HCT116 (cell line): Measurements from ENCODE around the gene C12orf43.

ENCODE experiments used
- EZH2phosphoT487 ChIP-seq: fragments of 200-600 bp; IDR thresholded peaks from 2 replicates; pipeline ENCODE4 v1.6.1; 2018; ENCODE audit warnings: antibody characterized with exemption, borderline replicate concordance
- POLR2A ChIP-seq: IDR thresholded peaks from 2 replicates; pipeline ENCODE4 v1.7.0; 2011; ENCODE audit warnings: borderline replicate concordance; ENCODE audit not compliant: insufficient read depth, insufficient read length; ENCODE audit errors: extremely low read depth

DNA sequence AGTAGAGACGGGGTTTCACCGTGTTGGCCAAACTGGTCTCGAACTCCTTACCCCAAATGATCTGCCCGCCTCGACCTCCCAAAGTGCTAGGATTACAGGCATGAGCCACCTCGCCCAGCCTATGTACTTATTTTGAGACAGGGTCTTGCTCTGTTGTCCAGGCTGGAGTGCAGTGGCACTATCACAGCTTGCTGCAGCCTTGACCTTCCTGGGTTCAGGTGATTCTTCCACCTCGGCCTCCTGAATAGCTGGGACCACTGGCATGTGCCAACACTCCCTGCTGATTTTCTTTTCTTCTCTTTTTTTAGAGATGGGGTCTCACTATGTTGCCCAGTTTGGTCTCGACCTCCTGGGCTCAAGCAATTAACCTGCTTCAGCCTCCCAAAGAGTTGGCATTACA, 52.0 kb downstream of the C12orf43 start:
- TF ChIP-seq POLR2A (no peak), EZH2phosphoT487 (no peak)
